Thyroid gland (tissue), 4 donors: ENCODE results near the gene MAST4.

ENCODE experiments used
- CTCF ChIP-seq, 6 experiments: fragments of 200-600 bp in 3 of 6; fragments of 450-650 bp in 3 of 6; sonication (generic) in 3 of 6; IDR thresholded peaks; one replicate each; pipeline ENCODE4 v1.5.1; 2016 to 2019; ENCODE audit warnings: antibody characterized with exemption in 6 of 6, mild to moderate bottlenecking in 2 of 6, inconsistent platforms in 1 of 6, moderate library complexity in 1 of 6
- POLR2A ChIP-seq, 2 donors: fragments of 450-650 bp; IDR thresholded peaks; one replicate each; pipeline ENCODE4 v1.6.1; 2017; ENCODE audit warnings: antibody characterized with exemption in 2 of 2, mild to moderate bottlenecking in 2 of 2, moderate library complexity in 1 of 2

- TF ChIP-seq CTCF (IDR thresholded peaks at IDR 0.05): no peak
- TF ChIP-seq POLR2A (IDR thresholded peaks at IDR 0.05): no peak
Observed at GRCh38 chr5:66582499-66583165, 13.6 kb upstream of the MAST4 start.
